Hindlimb muscle (tissue), 1 donor: ENCODE results near the gene ADGRL3. TPM values are rescaled to one million over a fixed set of nuclear protein-coding genes. Genes with fewer than 3 reads are reported as not detected.

Source experiments
- DNase-seq: peaks from one replicate; pipeline ENCODE4 v3.0.0-alpha.2; 2013
- polyA plus RNA-seq: library from polyadenylated mRNA; unstranded; fragments of 120-200 nt; gene quantifications from one replicate; pipeline ENCODE4 v1.2.1, GENCODE V29; 2013; ENCODE audit not compliant: insufficient read length

Gene ADGRL3
- polyA plus RNA-seq, 1 donor = 21.0 TPM

- DNase-seq = no peak
These were observed 92.2 kb downstream of the ADGRL3 start for GRCh38 chr4:61292322-61292721.

GRCh38 chr4:61293707-61294400 is 93.7 kb downstream of the ADGRL3 start:
- no peak for DNase-seq

DNA sequence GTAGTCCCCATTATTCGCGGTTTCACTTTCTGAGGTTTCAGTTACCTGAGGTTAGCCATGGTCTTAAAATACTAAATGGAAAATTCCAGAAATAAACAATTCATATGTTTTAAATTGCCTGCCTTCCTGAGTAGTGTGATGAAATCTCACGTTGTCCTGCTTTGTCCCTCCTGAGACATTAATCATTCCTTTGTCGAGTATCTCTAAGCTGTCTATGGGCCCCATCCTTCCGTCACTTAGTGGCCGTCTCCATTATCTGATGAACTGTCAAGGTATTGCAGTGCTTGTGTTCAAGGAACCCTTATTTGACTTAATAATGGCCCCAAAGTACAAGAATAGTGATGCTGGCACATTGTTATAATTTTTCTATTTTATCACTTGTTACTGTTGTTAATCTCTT is 94.8 kb downstream of the ADGRL3 start:
- DNase-seq = no peak

DNA sequence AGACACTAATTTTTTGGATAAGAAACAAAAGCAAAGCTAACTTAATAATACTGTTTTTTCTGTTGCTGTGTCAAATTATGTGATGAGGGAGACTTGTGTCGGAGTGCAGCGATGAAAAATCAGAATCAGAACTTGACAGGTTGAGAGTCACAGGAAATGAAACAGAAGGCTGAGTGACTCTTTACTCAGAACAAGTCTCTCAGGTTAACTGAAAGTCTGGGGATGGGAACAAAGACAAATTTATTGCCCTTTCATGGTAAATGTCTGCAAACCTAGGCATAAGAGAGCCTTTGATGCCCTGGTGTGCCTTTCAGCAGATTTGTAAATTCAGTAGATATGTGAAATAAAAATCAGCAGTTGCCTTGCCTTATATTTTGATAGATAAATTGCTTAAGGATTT is 96.0 kb downstream of the ADGRL3 start:
- no peak for DNase-seq

DNA sequence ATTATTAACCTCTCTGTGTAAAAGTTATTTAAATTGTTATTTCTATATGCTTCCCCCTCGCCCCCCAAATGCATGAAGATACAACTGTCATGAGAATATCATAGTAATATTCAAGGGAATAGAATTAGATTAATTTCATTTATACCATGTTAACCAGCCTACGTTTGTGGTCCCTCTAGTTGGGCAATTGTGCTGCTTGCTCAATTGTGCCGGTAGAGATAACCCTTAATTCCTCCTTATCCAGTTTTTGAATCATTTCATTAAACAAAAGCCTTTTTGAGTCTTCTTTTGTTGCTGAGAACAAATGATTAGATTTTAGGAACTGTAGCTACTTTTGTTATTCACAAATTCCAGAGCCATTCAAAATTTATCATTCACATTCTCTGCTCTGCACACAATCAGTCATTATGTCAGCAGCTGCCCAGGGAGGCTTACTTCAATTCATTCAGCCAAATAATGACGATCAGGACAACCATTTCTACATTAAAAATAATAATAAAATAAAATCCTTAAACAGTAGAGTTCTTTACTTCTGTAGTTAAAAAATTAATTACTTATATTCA is 98.1 kb downstream of the ADGRL3 start:
- DNase-seq = no peak

DNA sequence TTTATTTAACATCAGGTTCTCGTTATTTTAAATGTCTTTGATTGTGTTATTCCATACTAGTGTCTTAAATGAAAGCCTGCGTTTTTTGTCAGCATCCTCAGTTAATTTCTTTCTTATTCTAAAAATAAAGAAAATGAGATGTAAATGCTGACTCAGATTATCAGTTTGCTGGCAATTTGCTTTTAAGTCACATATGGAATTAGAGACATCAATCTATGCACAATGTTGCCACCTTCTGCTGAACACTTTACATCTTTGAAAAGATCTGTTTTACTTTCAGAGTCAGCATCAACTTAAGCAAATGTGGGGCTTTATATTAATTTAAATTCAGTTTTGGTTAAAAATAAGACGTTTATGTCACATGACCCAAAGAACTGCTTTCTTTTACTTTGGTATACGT is 99.2 kb downstream of the ADGRL3 start:
- DNase-seq = no peak

DNA sequence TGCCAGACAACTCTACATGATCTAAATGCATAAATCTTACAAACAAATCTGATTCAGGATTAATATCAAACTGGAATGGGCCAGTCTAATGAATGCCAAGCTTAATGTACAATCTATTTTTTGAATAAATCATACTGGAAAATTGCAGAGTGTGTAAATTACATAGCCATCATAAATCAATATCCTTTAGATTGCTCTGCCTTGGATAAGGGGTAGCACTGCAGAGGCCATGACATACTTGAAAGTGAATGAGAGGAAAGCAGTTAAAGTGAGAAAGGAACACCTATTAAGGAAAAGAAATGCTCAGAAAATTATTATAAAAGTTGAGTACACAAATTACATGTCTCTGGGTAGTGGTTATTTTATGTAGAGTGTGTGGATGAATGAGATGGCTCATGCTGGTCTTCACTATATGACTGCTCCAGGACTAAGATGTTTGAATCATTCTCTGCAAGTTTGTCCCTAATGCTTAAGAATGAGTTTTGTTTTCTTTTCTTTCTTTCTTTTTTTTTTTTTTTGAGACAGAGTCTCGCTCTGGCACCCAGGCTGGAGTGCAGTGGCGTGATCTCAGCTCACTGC is 100.2 kb downstream of the ADGRL3 start:
- no peak for DNase-seq

GRCh38 chr4:61301271-61301670 is 101.1 kb downstream of the ADGRL3 start:
- peak; percentile 54 for DNase-seq

GRCh38 chr4:61308033-61308432 is 107.9 kb downstream of the ADGRL3 start:
- DNase-seq = no peak

DNA sequence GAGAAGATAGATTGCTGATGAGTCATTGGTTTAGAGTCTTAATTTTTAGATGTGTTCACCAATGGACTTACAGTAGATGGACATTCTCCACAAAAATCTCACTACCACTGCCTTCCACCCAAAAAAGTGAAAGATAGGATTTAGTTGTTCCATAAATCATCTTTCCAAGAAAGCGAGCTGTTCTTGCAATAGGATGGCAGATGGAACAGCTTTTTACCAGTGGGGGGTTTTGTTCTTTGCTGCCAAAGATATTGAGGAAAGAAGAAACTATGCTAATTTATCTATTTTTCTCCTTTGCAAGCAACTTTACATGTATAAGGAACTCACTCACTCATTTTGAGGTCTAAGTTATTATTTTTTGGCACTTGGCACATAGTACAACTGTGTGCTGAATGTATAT is 109.5 kb downstream of the ADGRL3 start:
- no peak for DNase-seq

DNA sequence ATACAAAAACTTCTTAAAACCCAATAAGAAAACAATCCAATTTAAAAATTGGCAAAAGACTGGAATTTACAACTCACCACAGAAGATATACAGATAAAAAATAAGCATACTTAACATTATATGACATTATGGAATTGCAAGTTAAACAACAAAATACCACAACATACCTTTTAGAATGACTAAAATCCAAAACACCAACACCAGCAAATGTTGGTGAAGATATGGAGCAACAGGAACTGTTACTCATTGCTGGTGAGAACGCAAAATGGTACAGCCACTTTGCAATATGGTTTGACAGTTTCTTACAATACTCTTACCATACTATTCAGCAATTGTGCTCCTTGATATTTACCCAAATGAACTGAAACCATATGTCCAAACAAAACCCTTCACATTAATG is 112.4 kb downstream of the ADGRL3 start:
- no peak for DNase-seq

DNA sequence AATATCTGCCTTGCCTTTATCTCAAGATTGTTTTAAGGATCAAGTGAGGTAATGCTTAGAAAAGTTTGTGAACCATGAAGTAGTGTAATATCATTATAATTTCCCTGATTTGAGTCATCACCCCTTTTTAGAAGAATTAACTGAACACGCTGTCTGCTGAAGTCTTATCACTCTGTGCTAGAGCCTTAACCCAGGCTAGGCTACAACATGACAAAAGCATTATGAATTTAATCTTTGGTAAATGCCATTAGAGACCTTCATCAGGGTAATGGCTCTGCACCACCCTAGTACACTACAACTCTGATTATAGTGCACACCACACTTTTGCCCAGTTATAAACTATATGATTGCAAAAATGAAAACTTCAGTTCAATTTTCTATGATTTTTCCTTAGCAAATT is 118.3 kb downstream of the ADGRL3 start:
- DNase-seq = no peak

GRCh38 chr4:61319156-61319555 is 119.0 kb downstream of the ADGRL3 start:
- DNase-seq = no peak

DNA sequence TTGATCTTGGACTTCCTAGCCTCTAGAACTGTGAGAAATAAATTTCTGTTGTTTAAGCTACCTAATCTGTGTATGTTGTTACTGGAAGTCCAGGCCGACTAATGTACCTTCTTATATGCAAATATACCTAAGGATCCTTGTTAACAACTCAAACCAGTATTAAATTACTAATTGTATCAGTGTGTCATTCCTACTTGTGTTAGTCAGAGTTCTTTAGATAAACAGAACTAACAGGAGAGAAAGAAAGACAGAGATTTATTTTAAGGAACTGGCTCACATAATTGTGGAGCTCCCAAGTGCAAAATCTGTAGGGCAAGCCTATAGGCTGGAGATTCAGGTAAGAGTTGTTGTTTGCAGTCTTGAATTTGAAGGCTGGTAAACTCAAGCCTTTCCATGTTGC is 120.0 kb downstream of the ADGRL3 start:
- no peak for DNase-seq

- no peak for DNase-seq
These were observed 120.5 kb downstream of the ADGRL3 start for GRCh38 chr4:61320631-61321030.

DNA sequence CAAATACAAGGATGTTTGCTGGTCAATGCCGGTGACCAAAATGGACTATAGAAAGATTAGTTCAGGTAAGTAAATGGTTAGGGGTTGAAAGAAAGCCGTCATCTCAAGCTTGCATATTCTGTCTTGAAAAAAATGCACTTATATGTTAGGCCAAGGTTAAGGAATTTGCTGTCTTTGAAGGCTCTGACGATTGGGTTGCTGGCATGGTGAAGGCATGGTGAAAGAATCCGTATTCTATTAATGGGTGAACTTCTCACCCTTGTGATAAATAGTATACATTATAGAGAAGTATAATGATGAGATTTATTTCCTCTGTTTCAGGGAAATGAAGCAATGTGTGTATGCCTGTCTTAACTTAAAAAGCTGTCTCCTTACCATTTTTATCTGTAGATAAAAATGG is 132.6 kb downstream of the ADGRL3 start:
- DNase-seq = no peak

- no peak for DNase-seq
These were observed 133.4 kb downstream of the ADGRL3 start for GRCh38 chr4:61333490-61333889.

- no peak for DNase-seq
These were observed 135.2 kb downstream of the ADGRL3 start for GRCh38 chr4:61335241-61335763.

- no peak for DNase-seq
These were observed 136.4 kb downstream of the ADGRL3 start for GRCh38 chr4:61336488-61336887.

DNA sequence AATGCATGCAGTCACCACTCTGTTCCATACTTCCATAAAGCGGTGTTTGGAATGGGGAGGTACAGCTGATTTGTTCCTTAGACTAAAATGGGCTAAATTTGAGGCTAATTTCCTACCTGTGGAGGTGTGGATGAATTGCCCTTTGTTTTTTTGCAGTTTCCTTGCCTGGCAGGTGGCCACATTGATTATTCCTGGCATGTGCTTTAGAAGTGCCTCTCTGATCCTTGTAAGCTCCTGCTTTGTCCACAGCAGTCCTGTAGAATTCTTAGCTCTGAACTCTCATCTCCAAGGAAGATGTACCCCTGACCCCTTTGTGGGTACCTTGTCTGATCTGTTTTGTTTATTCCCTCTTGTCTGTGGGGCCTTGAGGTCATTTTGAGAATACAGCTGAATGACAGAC is 136.8 kb downstream of the ADGRL3 start:
- no peak for DNase-seq

GRCh38 chr4:61342061-61342460 is 141.9 kb downstream of the ADGRL3 start:
- no peak for DNase-seq

DNA sequence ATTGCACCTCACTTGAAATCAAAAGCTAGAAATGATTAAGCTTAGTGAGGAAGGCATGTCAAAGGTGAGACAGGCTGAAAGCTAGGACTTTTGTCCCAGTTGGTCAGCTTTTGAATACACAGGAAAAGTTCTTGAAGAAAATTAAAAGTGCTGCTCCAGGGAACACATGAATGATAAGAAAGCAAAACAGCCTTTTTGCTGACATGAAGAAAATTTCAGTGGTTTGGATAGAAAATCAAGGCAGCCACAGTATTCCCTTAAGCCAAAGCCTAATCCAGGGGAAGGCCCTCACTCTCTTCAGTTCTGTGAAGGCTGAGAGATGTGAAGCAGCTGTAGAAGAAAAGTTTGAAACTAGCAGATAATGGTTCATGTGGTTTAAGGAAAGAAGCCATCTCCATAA is 150.8 kb downstream of the ADGRL3 start:
- no peak for DNase-seq

- no peak for DNase-seq
These were observed 156.6 kb downstream of the ADGRL3 start for GRCh38 chr4:61356696-61357095.

DNA sequence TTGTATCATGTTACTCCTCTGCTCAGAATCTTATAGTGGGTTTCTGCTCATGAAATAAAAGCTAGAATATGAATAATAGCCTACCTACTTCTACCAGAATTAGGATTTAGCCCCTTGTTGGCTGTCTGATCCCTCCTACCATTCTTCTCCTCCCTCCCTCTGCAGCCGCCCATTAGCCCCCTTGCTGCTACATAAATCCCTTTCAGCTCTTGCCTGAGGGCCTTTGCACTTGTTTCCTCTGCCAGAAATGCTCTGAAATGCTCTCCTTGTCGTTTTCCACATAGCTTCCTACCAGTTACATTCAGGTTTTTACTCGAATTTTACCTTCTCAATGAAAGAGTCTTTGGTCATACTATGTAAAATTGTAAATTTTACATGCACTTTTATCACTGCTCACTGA is 159.2 kb downstream of the ADGRL3 start:
- no peak for DNase-seq
